Activated gamma-delta T cell treated with Interleukin-2 at 50 U/mL for 16 hours (primary cell): Measurements from ENCODE around the gene ISY1.
"Not testable (repeated sequence)": the region's sequence is repeated elsewhere in the genome, so short reads cannot be mapped to it uniquely, and the experiment has no call there.

Experiments used
- DNase-seq: peaks from one replicate; pipeline ENCODE4 v3.0.0-alpha.2; 2020

ISY1 gene

GRCh38 chr3:129160891-129161859, at the start of gene ISY1:
TSS of gene ISY1 (minus strand) at chr3:129161063. CDS start at chr3:129160975, 88 bp downstream.
- peak; percentile 86 for DNase-seq

GRCh38 chr3:129207479-129207878, 46.6 kb upstream of the ISY1 start:
- no peak for DNase-seq

- DNase-seq, result no peak
These were observed 44.4 kb upstream of the ISY1 start for GRCh38 chr3:129205109-129205832.

- no peak for DNase-seq
These were observed 43.6 kb upstream of the ISY1 start for GRCh38 chr3:129204473-129204872.

- DNase-seq, result no peak
These were observed 38.5 kb upstream of the ISY1 start for GRCh38 chr3:129199366-129199765.

- no peak for DNase-seq
These were observed 36.5 kb upstream of the ISY1 start for GRCh38 chr3:129197321-129197720.

GRCh38 chr3:129196601-129197000, 35.7 kb upstream of the ISY1 start:
- no peak for DNase-seq

GRCh38 chr3:129195731-129196256, 34.9 kb upstream of the ISY1 start:
- DNase-seq, result no peak

GRCh38 chr3:129189793-129190192, 28.9 kb upstream of the ISY1 start:
- not testable (repeated sequence) for DNase-seq

GRCh38 chr3:129187857-129188256, 27.0 kb upstream of the ISY1 start:
- no peak for DNase-seq

- DNase-seq, result no peak
These were observed 24.9 kb upstream of the ISY1 start for GRCh38 chr3:129185783-129186182.

GRCh38 chr3:129184784-129185542, 24.1 kb upstream of the ISY1 start:
- not testable (repeated sequence) for DNase-seq

- no peak for DNase-seq
These were observed 23.5 kb upstream of the ISY1 start for GRCh38 chr3:129184396-129184657.

GRCh38 chr3:129183569-129184395, 22.9 kb upstream of the ISY1 start, which contains the start of gene CNBP:
TSS of gene CNBP (minus strand) at chr3:129183896. CDS start at chr3:129171757, 12,139 bp downstream.
- DNase-seq, result peak; percentile 88

- no peak for DNase-seq
These were observed 21.7 kb upstream of the ISY1 start for GRCh38 chr3:129182390-129183185.

- no peak for DNase-seq
These were observed 21.0 kb upstream of the ISY1 start for GRCh38 chr3:129181819-129182218.

- no peak for DNase-seq
These were observed 19.6 kb upstream of the ISY1 start for GRCh38 chr3:129180461-129180860.

GRCh38 chr3:129176051-129176450, 15.2 kb upstream of the ISY1 start:
- no peak for DNase-seq

GRCh38 chr3:129173725-129174124, 12.9 kb upstream of the ISY1 start:
- DNase-seq, result no peak

- DNase-seq, result no peak
These were observed 12.3 kb upstream of the ISY1 start for GRCh38 chr3:129173206-129173605.
